Activated CD4-positive, alpha-beta T cell treated with anti-CD3 and anti-CD28 coated beads, Interleukin-2, Interleukin-4, amounts not matched to agents 100 ng/mL and 50 ng/mL, durations not matched to agents 16 hours and 8 hours (primary cell): ENCODE results near the gene SUSD6.

ENCODE experiments used
- DNase-seq: peaks from one replicate; pipeline ENCODE4 v3.0.0-alpha.2; 2020; ENCODE audit warnings: low spot score

SUSD6 gene

DNA sequence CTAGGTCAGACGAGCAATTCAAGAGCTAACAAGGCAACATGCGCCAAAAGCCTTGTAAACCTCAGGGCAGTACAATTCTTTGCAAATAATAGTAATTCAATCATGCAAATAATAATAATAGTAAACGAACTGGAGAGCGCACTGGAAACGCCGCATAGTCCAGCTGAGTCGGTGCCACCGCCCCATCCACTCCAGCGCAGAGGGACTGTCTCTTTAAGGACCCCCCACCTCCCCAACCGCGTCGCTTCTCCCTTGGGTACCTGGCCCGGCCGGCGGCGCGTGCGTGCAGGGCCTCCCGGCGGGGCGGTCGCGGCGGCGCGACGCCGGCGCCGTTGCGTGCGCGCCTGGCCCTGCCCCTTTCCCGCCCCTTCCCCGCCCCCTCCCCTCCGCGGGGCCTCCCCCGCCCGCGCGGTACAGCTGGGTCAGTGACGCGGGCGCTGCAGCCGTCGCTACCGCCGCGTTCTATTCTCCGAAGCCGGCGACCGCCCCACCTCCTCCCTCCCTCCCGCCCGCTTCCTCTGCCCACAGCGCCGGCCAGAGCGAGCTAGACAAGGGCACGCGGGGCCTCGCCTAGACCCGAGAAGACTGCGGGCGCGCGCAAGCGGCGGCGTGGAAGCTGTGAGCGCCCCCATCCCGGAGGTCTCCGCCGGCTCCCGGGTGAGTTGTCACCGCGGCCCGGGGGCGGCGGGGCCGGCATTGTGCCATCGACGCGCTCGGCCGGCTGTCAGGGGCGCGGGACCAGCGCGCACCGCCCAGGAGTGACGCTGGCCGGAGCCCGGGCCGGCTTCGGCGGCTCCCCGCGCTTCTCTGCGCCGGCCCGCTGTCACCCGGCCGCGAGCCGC, at the start of gene SUSD6:
SUSD6 (plus strand) TSS at position 425 of the 842 bp plus-strand sequence. CDS start 46,997 bp downstream, outside the sequence.
- peak; percentile 89 for DNase-seq

- no peak for DNase-seq
These were observed 49.5 kb upstream of the SUSD6 start for GRCh38 chr14:69561893-69562292.

GRCh38 chr14:69567563-69567962, 43.8 kb upstream of the SUSD6 start:
- no peak for DNase-seq

DNA sequence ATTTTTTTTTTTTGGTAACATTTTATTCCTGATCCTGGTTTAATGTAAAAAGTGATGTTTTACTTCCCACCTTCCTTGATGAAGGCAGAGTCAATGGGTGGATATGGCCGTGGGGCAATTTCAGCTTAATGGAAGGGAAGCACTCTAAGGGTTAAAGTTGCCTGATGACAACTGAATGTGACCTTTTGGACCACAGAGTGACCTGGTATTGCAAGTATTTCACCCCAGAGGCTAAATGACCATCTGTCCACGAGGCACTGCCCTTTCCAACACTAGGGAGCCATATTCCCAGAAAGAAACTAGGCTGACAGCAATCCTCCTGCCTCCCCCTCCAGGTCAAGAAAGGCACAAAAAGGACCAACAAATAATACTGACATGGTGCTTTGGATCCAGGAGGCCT, 41.5 kb upstream of the SUSD6 start:
- no peak for DNase-seq

- no peak for DNase-seq
These were observed 40.5 kb upstream of the SUSD6 start for GRCh38 chr14:69570836-69571330.

DNA sequence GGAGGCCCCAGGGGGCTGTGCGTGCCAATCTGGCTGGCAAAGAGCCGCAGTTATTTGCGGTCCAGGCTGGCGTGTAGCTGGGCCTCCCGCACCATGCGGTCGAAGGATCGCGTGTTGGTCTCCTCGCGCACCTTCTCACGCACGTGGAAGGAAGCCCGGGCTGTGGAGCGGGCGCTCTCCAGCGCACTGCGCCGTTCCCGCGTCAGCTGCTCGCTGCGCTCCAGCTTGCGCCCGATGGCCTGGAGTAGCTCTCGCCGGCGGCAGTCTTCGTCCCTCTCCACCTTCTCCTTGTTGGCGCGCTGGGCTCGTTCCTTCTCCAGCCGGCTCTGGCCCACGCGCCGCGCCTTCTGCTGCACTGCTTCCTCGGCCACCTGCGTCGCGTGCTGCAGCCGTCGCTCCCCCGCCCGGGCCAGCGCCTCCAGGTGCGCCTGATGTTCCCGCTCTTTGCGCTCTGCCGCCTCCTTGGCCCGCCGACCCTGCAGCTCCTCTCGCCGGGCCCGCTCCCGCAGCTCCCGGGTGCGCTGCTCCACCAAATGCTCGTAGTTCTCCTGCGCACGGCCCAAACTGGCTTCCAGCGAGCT, 39.9 kb upstream of the SUSD6 start:
- DNase-seq, result no peak

- no peak for DNase-seq
These were observed 39.2 kb upstream of the SUSD6 start for GRCh38 chr14:69572030-69572840.

DNA sequence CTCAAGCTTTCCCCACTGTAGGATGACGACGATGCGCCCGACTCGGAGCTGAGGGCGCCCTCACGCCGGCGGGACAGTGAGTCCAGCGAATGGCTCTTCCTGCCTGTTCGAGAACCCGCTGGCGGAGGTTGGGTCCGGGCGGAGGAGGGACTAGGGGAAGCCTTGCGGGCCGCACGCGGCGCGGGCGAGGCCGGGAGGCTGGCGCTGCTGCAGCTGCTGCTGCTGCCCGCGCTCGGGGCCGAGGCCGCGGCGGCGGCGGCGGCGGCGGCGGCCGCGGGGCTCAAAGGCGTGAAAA, 38.6 kb upstream of the SUSD6 start:
- no peak for DNase-seq

- DNase-seq, result no peak
These were observed 38.1 kb upstream of the SUSD6 start for GRCh38 chr14:69573205-69573830.

- no peak for DNase-seq
These were observed 37.5 kb upstream of the SUSD6 start for GRCh38 chr14:69573831-69574262.

DNA sequence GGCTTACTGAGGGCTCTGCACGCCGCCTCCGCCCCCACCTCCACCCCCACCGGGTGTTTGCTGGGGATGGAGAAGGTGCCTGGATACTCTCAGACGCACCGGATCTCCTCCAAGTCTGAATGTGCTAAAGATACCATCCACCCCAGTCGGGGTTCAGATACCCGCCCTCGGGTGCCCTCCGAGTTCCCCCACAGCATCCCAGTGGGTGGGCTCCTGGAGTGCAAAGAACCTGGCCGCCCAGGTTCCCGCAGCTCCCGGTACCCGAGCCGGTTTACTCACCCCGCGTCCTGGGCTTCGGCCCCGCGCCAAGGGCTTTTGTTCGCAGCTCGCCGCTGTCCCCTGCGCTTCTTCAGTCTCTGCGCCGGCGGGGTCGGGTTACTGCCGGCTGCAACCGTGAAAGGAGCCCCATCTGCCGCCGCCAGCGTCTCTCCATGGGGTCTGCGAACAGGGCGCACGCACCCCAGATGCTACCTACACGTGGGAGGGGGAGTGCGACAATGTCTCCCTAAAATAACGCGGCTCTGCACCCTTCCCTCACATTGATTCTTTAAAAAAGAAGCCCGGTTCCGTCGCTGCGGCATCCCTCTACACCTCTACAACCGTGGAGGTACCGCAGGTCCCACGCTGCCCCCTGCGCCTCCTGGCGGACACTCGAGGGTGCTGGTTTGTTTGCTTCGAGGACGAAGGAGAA, 37.0 kb upstream of the SUSD6 start, which contains the start of gene CCDC177:
CCDC177 (minus strand) TSS at position 609 of the 691 bp plus-strand sequence. CDS start 1,249 bp downstream, outside the sequence.
- DNase-seq, result peak; percentile 69

DNA sequence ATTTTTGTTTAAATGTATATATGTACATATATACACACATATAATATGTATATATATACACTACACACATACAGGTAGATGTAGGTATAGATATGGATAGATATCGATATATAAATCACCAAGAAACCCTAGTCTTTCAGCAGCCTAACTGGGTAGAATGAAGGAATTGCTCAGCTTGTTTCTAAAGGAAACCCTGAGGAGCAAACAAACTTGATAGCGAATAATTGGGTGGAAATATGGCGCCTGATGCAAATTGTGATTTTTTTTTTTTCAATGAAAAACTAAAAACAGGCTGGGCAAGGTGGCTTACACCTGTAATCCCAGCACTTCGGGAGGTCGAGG, 36.5 kb upstream of the SUSD6 start:
- no peak for DNase-seq

DNA sequence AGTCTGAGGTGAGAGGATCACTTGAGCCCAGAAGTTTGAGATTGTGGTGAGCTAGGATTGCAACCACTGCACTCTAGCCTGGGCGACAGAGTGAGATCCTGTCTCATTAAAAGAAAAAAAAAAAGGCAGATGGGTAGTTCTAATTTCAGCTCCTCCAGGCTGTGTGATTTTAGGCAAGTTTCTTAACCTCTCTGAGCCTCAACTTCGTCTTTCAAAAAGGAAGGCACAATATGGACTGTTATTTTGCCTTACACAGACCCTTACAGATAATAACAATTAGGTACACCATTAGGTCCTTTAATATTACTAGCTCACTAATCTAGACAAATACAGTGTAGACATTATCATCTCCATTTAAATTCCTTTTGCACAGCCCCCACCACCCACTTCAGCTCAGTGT, 31.9 kb upstream of the SUSD6 start:
- DNase-seq, result no peak

GRCh38 chr14:69580009-69580577, 31.3 kb upstream of the SUSD6 start:
- DNase-seq, result peak; percentile 28

- no peak for DNase-seq
These were observed 30.0 kb upstream of the SUSD6 start for GRCh38 chr14:69581316-69581935.

GRCh38 chr14:69582212-69582611, 29.2 kb upstream of the SUSD6 start:
- no peak for DNase-seq

GRCh38 chr14:69582829-69583228, 28.6 kb upstream of the SUSD6 start:
- DNase-seq, result no peak

DNA sequence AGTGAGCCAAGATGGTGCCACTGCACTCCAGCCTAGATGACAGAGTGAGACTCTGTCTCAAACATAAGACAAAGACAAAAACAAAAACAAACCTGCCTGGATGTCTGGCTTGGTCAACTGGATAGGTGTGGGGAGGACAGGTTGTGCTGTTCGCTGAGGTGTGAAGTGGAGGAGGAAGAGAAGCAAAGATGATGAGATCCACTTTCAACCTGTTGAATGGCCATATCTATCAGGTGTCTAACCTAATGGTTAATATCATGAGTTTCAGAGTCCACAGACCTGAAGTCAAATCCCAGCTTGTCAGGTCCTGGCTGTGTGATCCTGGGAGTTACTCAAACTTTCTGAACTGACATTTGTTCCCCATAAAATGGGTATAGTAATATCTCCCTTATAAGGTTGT, 27.0 kb upstream of the SUSD6 start:
- no peak for DNase-seq

DNA sequence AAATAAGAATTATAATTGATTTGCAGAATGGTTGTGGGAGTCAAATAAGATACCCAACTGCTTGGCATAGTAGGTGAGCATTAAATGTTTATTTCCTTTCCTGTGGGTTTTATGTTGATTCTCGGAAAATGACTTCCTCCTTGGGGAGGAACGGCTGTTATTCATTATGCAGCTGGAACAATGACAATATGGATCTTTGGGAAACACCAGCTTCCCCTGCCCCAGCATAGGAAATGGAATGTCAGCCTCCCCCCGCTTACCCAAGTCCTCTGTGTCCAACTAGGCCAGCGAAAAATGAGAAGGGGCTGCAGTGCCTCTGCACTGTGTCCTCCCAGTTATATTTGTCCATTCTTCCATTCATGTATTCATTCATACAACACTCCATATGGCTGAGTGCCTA, 25.0 kb upstream of the SUSD6 start:
- DNase-seq, result no peak

DNA sequence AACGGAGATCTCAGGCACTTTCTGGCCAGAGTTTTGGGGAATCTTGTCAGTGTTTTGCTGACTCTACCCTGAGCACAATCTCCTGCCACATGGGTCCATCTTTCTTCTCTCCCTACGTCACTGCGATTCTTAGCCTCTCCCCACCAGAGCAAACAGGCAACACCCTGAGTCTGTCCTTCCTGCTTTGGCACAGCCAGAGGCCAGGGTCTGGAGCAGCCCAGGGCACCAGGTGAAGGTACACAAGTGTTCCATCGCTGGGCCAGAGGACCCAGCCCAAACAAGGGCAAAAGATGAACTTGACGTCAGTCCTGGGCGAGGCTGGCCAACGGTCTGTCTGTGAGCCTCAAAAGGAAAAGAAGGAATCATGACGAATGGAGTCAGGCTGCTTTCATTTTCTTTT, 24.0 kb upstream of the SUSD6 start:
- DNase-seq, result no peak

GRCh38 chr14:69591317-69591716, 20.1 kb upstream of the SUSD6 start:
- no peak for DNase-seq
